SK-MEL-5 (cell line): ENCODE measurements around the gene TRABD2A. TPM values are rescaled to one million over a fixed set of nuclear protein-coding genes. Genes with fewer than 3 reads are reported as not detected.
"Not testable (repeated sequence)": the region's sequence is repeated elsewhere in the genome, so short reads cannot be mapped to it uniquely, and the experiment has no call there.

Experiments used
- DNase-seq: peaks from one replicate; pipeline ENCODE4 v3.0.0-alpha.2; 2016; ENCODE audit warnings: low read depth, low spot score
- in situ Hi-C: cut with HindIII; loops from 2 replicates; pipeline ENCODE4 v1.10.0; 2016; ENCODE audit warnings: low sequenced_read_pairs, high pct_unique_total_duplicates, low pct_unique_long_range_greater_than_20kb
- total RNA-seq: library from RNA; depleted of rRNA; stranded (reverse); fragments of >200 nt; shearing (Covaris generic); gene quantifications from 2 replicates; pipeline ENCODE4 v1.2.3, GENCODE V29; 2014; rRNA removed

The TRABD2A gene
- total RNA-seq, 1 experiment from 2014 or later, result 0.98 TPM

- no peak for DNase-seq
- in situ Hi-C loops, result loop anchor here (10.0 kb wide), 1 partner anchor 65 kb away; no protein-coding TSS in a partner anchor
Measured at GRCh38 chr2:84779781-84780180, 101.1 kb downstream of the TRABD2A start.

DNA sequence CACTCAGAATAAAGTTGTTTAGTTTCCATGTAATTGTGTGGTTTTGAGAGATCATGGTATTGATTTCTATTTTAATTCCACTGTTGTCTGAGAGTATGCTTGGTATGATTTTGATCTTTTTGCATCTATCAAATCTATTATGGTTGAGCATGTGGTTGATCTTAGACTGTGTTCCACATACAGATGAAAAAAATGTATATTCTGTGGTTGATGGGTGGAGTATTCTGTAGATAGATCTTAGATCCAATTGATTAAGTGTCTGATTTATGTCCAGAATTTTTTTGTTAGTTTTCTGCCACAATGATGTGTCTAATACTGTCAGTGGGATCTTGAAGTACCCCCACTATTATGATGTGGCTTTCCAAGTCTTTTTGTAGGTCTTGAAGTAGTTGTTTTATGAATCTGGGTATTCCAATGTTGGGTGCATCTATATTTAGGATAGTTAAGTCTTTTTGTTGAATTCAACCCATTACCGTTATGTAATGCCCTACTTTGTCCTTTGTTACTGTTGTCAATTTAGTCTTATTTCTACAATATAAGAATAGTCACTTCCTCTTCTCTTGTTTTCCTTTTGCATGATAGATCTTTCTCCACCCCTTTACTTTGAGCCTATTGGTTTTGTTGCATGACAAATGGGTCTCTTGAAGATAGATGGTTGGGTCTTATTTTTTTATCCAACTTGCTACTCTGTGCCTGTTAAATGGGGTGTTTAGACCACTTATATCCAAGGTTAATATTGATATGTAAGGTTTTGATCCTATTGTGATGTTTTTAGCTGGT, 101.8 kb downstream of the TRABD2A start:
- DNase-seq, result no peak
- in situ Hi-C loops, result no loop called here

- no peak for DNase-seq
- in situ Hi-C loops, result no loop called here
Measured at GRCh38 chr2:84776011-84776410, 104.9 kb downstream of the TRABD2A start.

- DNase-seq, in situ Hi-C loops: not testable (repeated sequence)
Measured at GRCh38 chr2:84773562-84773961, 107.3 kb downstream of the TRABD2A start.

Other genes starting within 250 kb of the TRABD2A start
- gene TMSB10, start 24.6 kb upstream of the TRABD2A start, total RNA-seq, result 2,807 and 3,205 TPM in 2 replicates
- 86.3 and 98.3 TPM in 2 replicates for gene KCMF1, start 90.1 kb upstream of the TRABD2A start, total RNA-seq